Measurements from ENCODE around the gene SLCO1C1. TPM values are rescaled to one million over a fixed set of nuclear protein-coding genes. Genes with fewer than 3 reads are reported as not detected.
"Not testable (repeated sequence)": the region's sequence is repeated elsewhere in the genome, so short reads cannot be mapped to it uniquely, and the experiment has no call there.

The SLCO1C1 gene
- polyA plus RNA-seq, 1 donor (not counting 4 experiments of a cell fraction or from before 2014, with no cell fraction given), result not detected

DNA sequence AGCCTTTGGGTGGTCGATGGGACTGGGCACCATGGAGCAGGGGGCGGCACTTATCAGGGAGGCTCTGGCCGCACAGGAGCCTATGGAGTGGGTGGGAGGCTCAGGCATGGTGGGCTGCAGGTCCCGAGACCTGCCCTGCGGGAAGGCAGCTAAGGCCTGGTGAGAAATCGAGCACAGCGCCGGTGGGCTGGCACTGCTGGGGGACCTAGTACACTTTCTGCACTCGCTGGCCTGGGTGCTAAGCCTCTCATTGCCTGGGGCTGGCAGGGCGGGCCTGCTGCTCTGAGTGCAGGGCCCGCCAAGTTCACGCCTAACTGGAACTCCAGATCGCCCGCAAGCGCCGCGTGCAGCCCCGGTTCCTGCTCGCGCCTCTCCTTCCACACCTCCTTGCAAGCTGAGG is 82.3 kb downstream of the SLCO1C1 start:
- TF ChIP-seq, protein P1, sequence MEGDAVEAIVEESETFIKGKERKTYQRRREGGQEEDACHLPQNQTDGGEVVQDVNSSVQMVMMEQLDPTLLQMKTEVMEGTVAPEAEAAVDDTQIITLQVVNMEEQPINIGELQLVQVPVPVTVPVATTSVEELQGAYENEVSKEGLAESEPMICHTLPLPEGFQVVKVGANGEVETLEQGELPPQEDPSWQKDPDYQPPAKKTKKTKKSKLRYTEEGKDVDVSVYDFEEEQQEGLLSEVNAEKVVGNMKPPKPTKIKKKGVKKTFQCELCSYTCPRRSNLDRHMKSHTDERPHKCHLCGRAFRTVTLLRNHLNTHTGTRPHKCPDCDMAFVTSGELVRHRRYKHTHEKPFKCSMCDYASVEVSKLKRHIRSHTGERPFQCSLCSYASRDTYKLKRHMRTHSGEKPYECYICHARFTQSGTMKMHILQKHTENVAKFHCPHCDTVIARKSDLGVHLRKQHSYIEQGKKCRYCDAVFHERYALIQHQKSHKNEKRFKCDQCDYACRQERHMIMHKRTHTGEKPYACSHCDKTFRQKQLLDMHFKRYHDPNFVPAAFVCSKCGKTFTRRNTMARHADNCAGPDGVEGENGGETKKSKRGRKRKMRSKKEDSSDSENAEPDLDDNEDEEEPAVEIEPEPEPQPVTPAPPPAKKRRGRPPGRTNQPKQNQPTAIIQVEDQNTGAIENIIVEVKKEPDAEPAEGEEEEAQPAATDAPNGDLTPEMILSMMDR (optimal IDR thresholded peaks at IDR 0.05 in 1 of 3, IDR thresholded peaks at IDR 0.05 in 1 of 3, conservative IDR thresholded peaks at IDR 0.05 in 1 of 3; ENCODE audit: extremely low read depth in 1 of 3, insufficient read depth in 2 of 3, low read length in 3 of 3), result no peak
- no peak for TF ChIP-seq EZH2 (IDR thresholded peaks at IDR 0.05; ENCODE audit: low read length)
- Histone ChIP-seq H3K9me1 (ENCODE audit: control insufficient read depth, extremely low read depth, insufficient read depth, low read length) (no peaks in the 10 kb centered on the region), H3K4me3 (ENCODE audit: control insufficient read depth in 2 of 3, extremely low read depth in 1 of 3, insufficient read depth in 2 of 3, low read depth in 1 of 3, low read length in 3 of 3) (no peak overlapping the region), H4K20me1 (ENCODE audit: control insufficient read depth, extremely low read depth, insufficient read depth, low read length) (no peaks in the 10 kb centered on the region), H3K27ac (ENCODE audit: control insufficient read depth, insufficient read depth, low read length) (no peak overlapping the region), H3K4me2 (ENCODE audit: control insufficient read depth, extremely low read depth, insufficient read depth, low read depth, low read length) (no peak overlapping the region), H2AFZ (ENCODE audit: control insufficient read depth, low read length) (no peak overlapping the region), H3K9ac (ENCODE audit: control insufficient read depth, extremely low read depth, insufficient read depth, low read length) (no peak overlapping the region), H3K27me3 (ENCODE audit: control insufficient read depth, extremely low read depth, insufficient read depth, low read length) (no peaks in the 10 kb centered on the region), H3K4me1 (ENCODE audit: control insufficient read depth, extremely low read depth, insufficient read depth, low read length) (no peaks in the 10 kb centered on the region), H3K36me3 (ENCODE audit: control insufficient read depth in 2 of 2, extremely low read depth in 1 of 2, insufficient read depth in 2 of 2, low read length in 2 of 2) (no peaks in the 10 kb centered on the region), H3K79me2 (ENCODE audit: control insufficient read depth, insufficient read depth, low read length) (no peaks in the 10 kb centered on the region), H3K9me3 (ENCODE audit: control insufficient read depth, low read depth, low read length) (no peaks in the 10 kb centered on the region)
- FAIRE-seq (no peak), DNase-seq (ENCODE audit: low read depth, low spot score) (no peak)
- dilution Hi-C loops (cut with MboI; ENCODE audit: extremely low pct_ligation_motif_present, low sequenced_read_pairs), result no loop called here

DNA sequence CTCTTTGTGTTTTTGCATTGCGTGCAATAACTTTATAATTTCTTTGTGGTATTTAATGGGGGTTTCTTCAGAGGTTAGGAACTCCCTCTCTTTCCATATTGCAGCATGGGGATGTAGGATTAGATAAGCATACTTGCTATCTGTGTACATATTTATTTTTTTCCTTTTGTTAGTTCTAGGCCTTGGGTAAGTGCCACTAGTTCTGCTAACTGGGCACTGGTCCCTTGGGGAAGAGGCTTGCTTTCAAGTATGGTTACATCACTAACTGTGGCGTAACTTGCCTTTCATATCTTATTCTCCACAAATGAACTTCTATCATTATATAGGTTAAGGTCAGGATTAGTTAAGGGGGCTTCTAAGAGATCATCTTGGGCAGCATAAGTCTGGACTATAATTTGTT is 83.8 kb downstream of the SLCO1C1 start:
- H3K27me3 ChIP-seq (ENCODE audit: control insufficient read depth, extremely low read depth, insufficient read depth, low read length), result no peaks in the 10 kb centered on the region
- no peak overlapping the region for H3K4me3 ChIP-seq (ENCODE audit: control insufficient read depth in 2 of 3, extremely low read depth in 1 of 3, insufficient read depth in 2 of 3, low read depth in 1 of 3, low read length in 3 of 3)
- no peaks in the 10 kb centered on the region for H3K9me1 ChIP-seq (ENCODE audit: control insufficient read depth, extremely low read depth, insufficient read depth, low read length)
- no peaks in the 10 kb centered on the region for H3K36me3 ChIP-seq (ENCODE audit: control insufficient read depth in 2 of 2, extremely low read depth in 1 of 2, insufficient read depth in 2 of 2, low read length in 2 of 2)
- H3K4me2 ChIP-seq (ENCODE audit: control insufficient read depth, extremely low read depth, insufficient read depth, low read depth, low read length), result no peak overlapping the region
- DNase-seq (ENCODE audit: low read depth, low spot score), result no peak
- dilution Hi-C loops (cut with MboI; ENCODE audit: extremely low pct_ligation_motif_present, low sequenced_read_pairs), result no loop called here
- no peak overlapping the region for H2AFZ ChIP-seq (ENCODE audit: control insufficient read depth, low read length)
- H3K27ac ChIP-seq (ENCODE audit: control insufficient read depth, insufficient read depth, low read length), result no peak overlapping the region
- no peaks in the 10 kb centered on the region for H4K20me1 ChIP-seq (ENCODE audit: control insufficient read depth, extremely low read depth, insufficient read depth, low read length)
- no peaks in the 10 kb centered on the region for H3K79me2 ChIP-seq (ENCODE audit: control insufficient read depth, insufficient read depth, low read length)
- H3K9me3 ChIP-seq (ENCODE audit: control insufficient read depth, low read depth, low read length), result no peaks in the 10 kb centered on the region
- no peak for FAIRE-seq
- no peak for TF ChIP-seq EZH2 (IDR thresholded peaks at IDR 0.05; ENCODE audit: low read length)
- TF ChIP-seq, protein P1 (optimal IDR thresholded peaks at IDR 0.05 in 1 of 3, IDR thresholded peaks at IDR 0.05 in 1 of 3, conservative IDR thresholded peaks at IDR 0.05 in 1 of 3; ENCODE audit: extremely low read depth in 1 of 3, insufficient read depth in 2 of 3, low read length in 3 of 3), result no peak
- H3K9ac ChIP-seq (ENCODE audit: control insufficient read depth, extremely low read depth, insufficient read depth, low read length), result no peak overlapping the region
- no peaks in the 10 kb centered on the region for H3K4me1 ChIP-seq (ENCODE audit: control insufficient read depth, extremely low read depth, insufficient read depth, low read length)

DNA sequence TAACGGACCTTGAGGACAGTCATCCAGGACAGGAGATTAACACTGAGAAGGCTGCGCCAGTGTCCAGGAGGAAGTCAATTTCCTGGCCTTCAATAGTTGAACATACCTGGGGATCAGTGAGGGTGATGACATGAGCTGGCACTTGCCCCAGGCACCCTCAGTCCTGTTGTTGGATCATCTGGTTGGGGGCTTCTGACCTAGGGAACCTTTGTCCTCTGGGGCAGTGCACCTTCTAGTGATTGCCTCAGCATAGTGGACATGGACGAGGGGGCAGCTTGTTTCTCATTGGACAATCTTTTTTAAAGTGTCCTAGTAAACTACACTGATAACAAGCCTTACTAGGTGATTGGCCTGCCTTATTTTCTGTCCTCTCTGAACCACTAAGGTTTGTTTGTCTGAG is 84.8 kb downstream of the SLCO1C1 start:
- H3K4me3 ChIP-seq (ENCODE audit: control insufficient read depth in 2 of 3, extremely low read depth in 1 of 3, insufficient read depth in 2 of 3, low read depth in 1 of 3, low read length in 3 of 3); DNase-seq (ENCODE audit: low read depth, low spot score); H3K4me2 ChIP-seq (ENCODE audit: control insufficient read depth, extremely low read depth, insufficient read depth, low read depth, low read length); H3K9ac ChIP-seq (ENCODE audit: control insufficient read depth, extremely low read depth, insufficient read depth, low read length); H3K4me1 ChIP-seq (ENCODE audit: control insufficient read depth, extremely low read depth, insufficient read depth, low read length); dilution Hi-C loops (cut with MboI; ENCODE audit: extremely low pct_ligation_motif_present, low sequenced_read_pairs); H3K36me3 ChIP-seq (ENCODE audit: control insufficient read depth in 2 of 2, extremely low read depth in 1 of 2, insufficient read depth in 2 of 2, low read length in 2 of 2); FAIRE-seq; H3K79me2 ChIP-seq (ENCODE audit: control insufficient read depth, insufficient read depth, low read length); H3K9me1 ChIP-seq (ENCODE audit: control insufficient read depth, extremely low read depth, insufficient read depth, low read length); H3K9me3 ChIP-seq (ENCODE audit: control insufficient read depth, low read depth, low read length); H3K27ac ChIP-seq (ENCODE audit: control insufficient read depth, insufficient read depth, low read length); H2AFZ ChIP-seq (ENCODE audit: control insufficient read depth, low read length); H4K20me1 ChIP-seq (ENCODE audit: control insufficient read depth, extremely low read depth, insufficient read depth, low read length); H3K27me3 ChIP-seq (ENCODE audit: control insufficient read depth, extremely low read depth, insufficient read depth, low read length): not testable (repeated sequence)

DNA sequence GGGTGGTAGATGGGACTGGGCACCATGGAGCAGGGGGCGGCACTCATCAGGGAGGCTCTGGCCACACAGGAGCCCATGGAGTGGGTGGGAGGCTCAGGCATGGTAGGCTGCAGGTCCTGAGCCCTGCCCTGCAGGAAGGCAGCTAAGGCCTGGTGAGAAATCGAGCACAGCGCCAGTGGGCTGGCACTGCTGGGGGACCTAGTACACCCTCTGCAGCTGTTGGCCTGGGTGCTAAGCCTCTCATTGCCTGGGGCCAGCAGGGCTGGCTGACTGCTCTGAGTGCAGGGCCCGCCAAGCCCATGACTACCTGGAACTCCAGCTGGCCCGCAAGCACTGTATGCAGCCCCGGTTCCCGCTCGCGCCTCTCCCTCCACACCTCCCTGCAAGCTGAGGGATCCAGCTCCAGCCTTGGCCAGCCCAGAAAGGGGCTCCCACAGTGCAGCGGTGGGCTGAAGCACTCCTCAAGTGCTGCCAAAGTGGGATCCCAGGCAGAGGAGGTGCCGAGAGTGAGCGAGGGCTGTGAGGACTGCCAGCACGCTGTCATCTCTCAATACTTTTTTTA is 88.7 kb downstream of the SLCO1C1 start:
- dilution Hi-C loops (cut with MboI; ENCODE audit: extremely low pct_ligation_motif_present, low sequenced_read_pairs); H3K4me3 ChIP-seq (ENCODE audit: control insufficient read depth in 2 of 3, extremely low read depth in 1 of 3, insufficient read depth in 2 of 3, low read depth in 1 of 3, low read length in 3 of 3); H3K9me1 ChIP-seq (ENCODE audit: control insufficient read depth, extremely low read depth, insufficient read depth, low read length); H3K4me2 ChIP-seq (ENCODE audit: control insufficient read depth, extremely low read depth, insufficient read depth, low read depth, low read length); H4K20me1 ChIP-seq (ENCODE audit: control insufficient read depth, extremely low read depth, insufficient read depth, low read length); H3K79me2 ChIP-seq (ENCODE audit: control insufficient read depth, insufficient read depth, low read length); H3K36me3 ChIP-seq (ENCODE audit: control insufficient read depth in 2 of 2, extremely low read depth in 1 of 2, insufficient read depth in 2 of 2, low read length in 2 of 2); FAIRE-seq; DNase-seq (ENCODE audit: low read depth, low spot score); H3K4me1 ChIP-seq (ENCODE audit: control insufficient read depth, extremely low read depth, insufficient read depth, low read length); H3K9ac ChIP-seq (ENCODE audit: control insufficient read depth, extremely low read depth, insufficient read depth, low read length); H3K27ac ChIP-seq (ENCODE audit: control insufficient read depth, insufficient read depth, low read length); H2AFZ ChIP-seq (ENCODE audit: control insufficient read depth, low read length); H3K9me3 ChIP-seq (ENCODE audit: control insufficient read depth, low read depth, low read length); H3K27me3 ChIP-seq (ENCODE audit: control insufficient read depth, extremely low read depth, insufficient read depth, low read length): not testable (repeated sequence)
